ENCODE data around the gene HABP4.
A peak's percentile ranks its signal among the peaks of the same experiment; 100 is the strongest.

HABP4 gene

DNA sequence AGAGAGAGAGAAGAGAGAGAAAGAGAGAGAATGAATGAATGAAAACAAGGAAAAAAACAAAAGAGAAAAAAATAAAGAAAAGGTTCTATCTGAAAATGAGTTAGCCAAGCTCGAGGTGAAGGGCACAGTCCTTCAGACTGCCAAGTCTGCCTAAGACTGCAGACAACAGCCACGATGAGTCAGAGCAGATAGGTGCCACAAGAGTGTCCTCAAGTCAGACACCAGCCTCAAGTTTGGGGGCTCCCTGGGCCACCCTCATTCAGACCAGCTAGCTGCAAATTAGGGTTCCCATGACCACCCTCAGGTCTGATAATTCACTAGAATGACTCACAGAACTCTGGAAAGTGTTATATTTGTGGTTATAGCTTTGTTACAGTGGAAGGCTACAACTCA, 13.9 kb upstream of the HABP4 start:
- DNase-seq, result no peak

DNA sequence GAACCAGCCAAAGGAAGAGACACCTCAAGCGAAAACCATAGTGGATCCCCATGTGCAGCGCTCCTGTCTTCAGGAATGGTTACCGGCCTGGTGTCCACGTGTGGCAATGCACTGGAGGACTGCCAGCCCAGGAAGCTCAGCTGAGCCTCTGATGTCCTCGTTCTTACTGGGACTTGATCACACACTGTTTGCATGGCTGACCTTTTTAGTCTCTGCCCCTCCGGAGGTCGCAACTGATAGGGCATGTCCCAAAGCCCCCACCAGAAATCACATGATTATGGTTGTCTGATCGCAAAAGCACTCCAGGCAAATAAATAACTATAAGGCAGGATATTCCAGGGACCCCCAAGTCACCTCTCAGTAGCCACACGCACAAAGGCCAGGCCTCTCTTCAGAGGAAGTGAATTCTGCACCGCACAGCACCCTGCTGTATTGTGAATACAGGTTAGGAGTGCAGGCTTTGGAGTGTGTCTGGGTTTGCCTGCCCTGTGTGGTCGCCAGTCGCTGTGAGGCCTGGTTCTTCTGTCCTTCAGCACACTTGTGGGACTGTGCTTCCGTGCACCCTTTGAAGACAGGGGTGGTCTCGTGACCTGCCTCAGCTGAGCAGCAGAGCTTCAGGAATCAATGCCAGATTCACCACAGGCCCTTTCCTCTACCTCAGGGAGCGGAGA, 13.4 kb upstream of the HABP4 start:
- no peak for DNase-seq

DNA sequence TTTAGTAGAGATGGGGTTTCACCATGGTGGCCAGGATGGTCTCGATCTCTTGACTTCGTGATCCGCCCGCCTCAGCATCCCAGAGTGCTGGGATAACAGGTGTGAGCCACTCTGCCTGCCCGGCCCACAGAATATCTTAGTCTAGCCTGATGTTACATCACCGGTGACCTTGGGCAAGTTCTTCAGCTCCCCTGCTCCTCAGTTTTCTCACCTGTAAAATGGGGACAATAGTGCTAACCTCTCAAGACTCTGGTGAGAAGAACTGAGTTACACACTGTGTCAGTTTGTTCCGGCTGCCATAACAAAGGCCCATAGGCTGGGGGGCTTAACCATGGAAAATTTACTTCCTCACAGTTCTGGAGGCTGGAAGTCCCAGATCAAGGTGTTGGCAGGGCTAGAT, 12.5 kb upstream of the HABP4 start:
- DNase-seq, result no peak

DNA sequence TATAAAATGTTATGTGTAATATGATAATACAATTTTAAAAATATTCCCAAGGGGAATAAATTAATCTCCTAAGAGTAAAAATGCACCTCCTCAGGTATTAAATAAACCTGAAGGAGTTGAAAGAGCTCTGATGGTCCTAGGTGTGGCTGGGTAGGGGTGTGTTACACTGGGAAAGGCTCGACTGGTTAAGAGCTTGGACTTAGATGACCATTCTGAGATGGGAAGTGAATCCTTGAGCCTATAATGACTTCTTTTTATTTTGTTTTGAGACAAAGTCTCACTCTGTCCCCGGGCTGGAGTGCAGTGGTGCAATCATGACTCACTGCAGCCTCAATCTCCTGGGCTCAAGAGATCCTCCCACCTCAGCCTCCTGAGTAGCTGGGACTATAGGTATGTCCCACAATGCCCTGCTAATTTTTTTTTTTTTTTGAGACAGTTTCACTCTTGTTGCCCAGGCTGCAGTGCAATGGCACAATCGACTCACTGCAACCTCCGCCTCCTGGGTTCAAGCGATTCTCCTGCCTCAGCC, 9.2 kb upstream of the HABP4 start:
- DNase-seq, result no peak

- no peak for DNase-seq
Measured at GRCh38 chr9:96441798-96442445, 8.0 kb upstream of the HABP4 start.

DNA sequence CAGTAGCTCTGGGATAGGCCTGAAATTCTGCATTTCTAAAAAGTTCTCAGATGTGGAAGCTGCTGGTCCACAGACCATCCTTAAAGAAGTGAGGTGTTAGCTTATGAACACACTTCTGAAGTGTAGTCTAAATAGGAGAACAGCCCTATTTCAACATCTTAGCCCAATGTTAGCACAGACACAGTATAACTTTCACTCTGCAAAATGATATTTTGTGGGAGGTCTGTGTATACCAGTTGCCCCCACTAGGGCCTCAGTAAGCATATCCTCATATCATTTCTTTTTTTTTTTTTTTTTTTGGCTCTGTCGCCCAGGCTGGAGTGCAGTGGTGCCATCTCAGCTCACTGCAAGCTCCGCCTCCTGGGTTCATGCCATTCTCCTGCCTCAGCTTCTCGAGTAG, 7.5 kb upstream of the HABP4 start:
- DNase-seq, result no peak

- DNase-seq, result no peak
Measured at GRCh38 chr9:96447406-96447805, 2.6 kb upstream of the HABP4 start.

- peak; percentile 20 for DNase-seq
Measured at GRCh38 chr9:96448546-96449170, 1.3 kb upstream of the HABP4 start.

DNA sequence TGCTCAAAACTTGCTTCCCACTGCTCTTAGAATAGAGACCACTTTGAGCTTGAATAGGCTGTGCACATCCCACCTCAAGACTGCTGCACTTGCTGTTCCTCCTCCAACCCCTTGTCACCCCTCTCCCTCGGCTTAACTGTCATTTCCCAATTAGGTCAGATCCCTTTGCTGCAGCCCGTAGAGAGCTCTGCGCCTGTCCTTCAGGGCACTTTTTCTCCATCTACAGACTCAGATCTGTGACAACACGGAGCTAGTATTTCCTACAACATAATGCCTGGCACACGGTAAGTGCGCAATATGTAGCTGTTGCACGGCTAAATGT, 485 bp upstream of the HABP4 start:
- peak; percentile 15 for DNase-seq

DNA sequence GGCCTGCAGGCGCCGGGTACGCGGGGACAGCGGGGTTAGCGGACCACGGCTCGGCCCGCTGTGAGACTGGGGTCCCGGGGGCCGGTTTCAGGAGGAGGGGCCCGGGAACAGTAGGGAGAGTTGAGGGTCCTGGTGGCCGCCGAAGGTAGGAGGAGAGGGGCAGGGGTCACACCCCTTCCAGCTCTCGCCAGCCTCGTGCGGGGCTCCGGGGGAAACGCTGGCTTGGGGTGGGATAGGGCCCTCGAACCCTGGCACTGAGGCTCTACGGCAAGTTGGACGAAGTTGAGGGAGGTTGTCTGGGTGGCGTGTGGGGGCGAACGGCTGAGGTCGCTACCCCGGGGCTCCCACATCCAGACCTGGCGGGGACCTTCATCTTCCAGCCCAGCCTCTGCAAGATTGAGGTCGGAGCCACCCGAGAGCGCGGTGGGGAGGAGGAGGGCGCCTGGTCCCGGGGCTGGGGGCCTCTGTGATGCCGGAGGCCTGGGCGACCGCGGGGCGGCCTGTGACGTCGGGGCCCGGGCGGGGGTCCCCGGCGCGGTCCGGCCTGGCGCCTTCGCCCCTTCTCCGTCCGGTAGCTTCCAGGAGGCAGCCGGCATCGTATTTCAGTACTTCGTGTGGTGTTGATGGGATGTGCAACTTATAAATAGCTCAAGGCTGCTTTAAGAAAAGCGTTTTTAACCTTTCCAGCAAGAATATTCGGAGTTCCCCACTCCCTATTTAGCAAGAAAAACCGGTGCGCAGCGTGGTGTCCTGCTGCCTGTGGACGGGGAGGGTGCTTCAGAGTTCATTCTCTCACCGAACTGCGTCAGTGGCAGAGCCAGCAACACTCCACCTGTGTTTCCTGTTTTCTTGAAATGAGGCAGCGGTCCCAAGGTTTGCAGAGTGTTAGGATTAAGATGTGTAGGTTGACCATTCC, 902 bp downstream of the HABP4 start:
- no peak for DNase-seq

GRCh38 chr9:96453625-96454024, 3.7 kb downstream of the HABP4 start:
- peak; percentile 45 for DNase-seq

GRCh38 chr9:96457266-96457665, 7.3 kb downstream of the HABP4 start:
- DNase-seq, result no peak

DNA sequence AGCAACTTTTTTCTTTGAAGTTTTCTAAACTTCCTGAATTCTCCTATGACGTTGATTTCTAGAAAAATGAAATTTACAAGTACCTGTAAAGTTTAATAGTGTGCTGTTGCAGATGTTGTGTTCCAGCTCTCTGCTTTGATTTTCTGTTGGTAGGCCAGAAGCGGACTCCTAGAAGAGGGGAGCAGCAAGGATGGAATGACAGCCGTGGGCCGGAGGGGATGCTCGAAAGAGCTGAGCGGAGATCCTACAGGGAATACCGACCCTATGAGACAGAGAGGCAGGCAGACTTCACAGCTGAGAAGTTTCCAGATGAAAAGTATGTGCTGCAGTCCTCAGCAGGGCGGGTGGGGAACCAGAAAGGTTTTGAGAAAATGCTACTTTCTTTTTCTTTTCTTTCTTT, 8.3 kb downstream of the HABP4 start:
- no peak for DNase-seq

- no peak for DNase-seq
Measured at GRCh38 chr9:96459268-96460007, 9.5 kb downstream of the HABP4 start.

DNA sequence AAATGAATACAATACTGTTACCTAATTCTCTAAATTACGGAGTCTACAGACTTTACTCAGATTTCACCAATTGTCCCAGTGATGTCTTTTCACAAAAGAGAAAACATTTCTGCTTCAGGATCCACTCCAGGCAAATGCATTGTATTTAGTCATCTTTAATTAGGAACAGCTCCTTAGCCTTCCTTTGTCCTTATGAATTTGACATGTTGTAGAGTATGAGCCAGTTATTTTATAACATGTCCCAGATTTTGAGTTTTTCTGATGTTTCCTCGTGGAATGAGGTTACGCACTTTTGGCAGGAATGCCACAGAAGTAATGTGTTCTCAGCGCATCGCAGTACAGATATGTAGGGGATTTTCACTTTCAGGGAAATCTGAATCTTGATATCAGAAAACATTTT, 10.5 kb downstream of the HABP4 start:
- peak; percentile 69 for DNase-seq

- DNase-seq, result peak; percentile 72
Measured at GRCh38 chr9:96460882-96461281, 10.9 kb downstream of the HABP4 start.

DNA sequence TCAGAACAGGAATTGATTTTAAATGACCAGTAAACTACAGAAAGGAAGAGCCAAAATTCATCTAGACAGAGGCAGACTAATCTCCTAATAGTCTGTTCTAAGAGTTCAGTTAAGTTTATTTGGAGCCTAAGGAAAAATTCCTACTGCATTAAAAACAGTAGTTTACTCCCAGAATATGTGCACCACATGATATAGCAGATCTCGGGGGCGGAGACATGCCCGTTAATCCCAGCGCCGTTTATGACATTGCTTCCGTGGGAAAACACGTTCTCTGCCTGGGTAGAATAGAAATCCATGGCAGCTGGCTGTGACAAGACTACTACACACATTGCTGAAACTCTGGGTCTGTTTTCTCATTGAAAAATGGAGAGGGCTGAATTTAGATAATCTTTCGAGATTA, 11.4 kb downstream of the HABP4 start:
- DNase-seq, result peak; percentile 34

DNA sequence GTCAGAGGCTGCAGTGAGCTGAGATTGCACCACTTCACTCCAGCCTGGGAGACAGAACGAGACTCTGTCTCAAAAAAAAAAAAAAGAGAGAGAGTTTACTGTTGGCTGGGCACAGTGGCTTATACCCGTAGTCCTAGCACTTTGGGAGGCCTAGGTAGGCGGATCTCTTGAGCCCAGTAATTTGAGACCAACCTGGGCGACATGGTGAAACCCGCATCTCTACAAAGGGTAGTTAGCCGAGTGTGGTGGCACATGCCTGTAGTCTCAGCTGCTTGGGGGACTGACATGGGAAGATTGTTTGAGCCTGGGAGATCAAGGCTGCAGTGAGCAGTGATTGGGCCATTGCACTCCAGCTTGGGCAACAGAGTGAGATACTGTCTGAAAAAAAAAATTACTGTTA, 12.6 kb downstream of the HABP4 start:
- no peak for DNase-seq

DNA sequence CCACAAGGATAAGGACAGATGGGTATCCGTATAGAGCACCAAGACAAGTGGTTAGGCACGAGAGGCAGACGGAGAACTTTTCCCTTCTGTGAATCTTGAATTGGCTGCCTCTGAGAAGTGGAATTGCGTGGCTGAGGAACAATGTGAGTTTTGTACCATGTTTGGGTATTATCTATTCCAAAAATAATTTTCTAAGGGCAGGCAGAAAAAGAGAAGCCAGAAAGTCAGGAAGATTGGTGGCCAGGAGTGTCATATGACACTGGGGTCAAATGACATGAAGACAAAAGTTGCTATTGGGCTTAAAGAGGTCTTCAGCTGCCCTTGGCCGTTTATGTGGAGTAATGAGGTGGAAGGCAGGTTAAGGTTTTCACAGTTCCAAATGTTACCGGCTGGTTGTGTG, 14.5 kb downstream of the HABP4 start:
- no peak for DNase-seq

DNA sequence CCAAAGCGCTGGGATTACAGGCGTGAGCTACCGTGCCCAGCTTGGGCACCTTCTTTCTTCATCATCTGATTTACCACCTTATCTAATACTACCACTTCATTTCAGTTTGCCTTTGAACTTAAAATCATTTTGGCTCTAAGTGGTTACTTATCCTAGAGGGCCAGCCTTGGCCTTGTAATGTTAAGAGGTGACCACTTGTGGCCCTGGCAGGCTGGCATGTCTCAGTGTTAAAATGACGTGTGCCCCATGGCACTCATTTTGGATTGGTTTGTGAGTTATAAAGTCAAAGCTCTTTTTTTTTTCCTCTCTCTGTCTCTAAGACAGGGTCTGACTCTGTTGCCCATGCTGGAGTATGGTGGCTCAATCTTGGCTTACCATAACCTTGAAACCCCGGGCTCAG, 17.8 kb downstream of the HABP4 start:
- no peak for DNase-seq

DNA sequence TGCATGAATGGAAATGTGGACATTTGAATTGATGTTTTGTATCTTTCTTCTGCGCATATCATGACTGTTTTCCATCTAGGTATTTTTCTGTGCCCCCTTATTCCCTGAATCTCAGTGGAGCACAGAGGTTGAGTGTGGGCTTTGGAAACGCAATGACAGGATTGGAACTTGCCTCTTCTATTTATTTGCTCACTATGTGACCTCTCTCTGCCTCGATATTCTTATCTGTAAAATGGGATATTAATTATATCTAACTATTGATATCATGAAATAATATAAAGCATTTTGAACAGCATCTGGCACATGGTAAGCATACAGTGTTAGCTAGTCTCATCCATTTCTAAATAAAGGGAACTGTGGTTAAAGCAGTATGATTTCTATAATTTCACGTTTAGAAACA, 26.0 kb downstream of the HABP4 start:
- no peak for DNase-seq

DNA sequence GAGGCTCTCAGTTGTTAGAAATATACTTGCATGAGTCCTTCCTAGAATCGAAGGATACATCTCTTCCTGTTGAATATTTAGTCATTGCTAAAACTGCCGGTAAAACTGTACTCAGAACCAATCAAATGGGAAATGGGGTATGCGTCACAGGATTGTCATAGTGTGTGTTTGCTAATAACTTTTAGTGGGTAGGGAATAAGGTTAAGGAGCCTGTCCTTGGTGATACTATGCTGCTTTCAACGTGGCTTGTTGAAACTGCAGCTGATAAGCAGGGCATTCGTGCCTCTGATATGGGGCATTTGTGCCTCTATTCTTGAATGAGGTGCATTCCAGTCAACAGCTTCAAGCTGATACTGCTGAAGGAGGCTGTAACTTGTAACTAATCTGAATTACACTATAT, 26.6 kb downstream of the HABP4 start:
- peak; percentile 56 for DNase-seq

All from fibroblast of skin of right biceps (primary cell).